GM12872 (cell line): ENCODE data around the gene KLHL36.

ENCODE experiments used
- TF ChIP-seq, protein P1 (sequence below): IDR thresholded peaks from 3 replicates; pipeline ENCODE4 v1.5.1; 2011; ENCODE audit warnings: low read depth, mild to moderate bottlenecking, low read length, moderate library complexity; ENCODE audit not compliant: insufficient read depth

KLHL36 gene

GRCh38 chr16:84617041-84617790 is 31.1 kb upstream of the KLHL36 start:
- TF ChIP-seq, protein P1, sequence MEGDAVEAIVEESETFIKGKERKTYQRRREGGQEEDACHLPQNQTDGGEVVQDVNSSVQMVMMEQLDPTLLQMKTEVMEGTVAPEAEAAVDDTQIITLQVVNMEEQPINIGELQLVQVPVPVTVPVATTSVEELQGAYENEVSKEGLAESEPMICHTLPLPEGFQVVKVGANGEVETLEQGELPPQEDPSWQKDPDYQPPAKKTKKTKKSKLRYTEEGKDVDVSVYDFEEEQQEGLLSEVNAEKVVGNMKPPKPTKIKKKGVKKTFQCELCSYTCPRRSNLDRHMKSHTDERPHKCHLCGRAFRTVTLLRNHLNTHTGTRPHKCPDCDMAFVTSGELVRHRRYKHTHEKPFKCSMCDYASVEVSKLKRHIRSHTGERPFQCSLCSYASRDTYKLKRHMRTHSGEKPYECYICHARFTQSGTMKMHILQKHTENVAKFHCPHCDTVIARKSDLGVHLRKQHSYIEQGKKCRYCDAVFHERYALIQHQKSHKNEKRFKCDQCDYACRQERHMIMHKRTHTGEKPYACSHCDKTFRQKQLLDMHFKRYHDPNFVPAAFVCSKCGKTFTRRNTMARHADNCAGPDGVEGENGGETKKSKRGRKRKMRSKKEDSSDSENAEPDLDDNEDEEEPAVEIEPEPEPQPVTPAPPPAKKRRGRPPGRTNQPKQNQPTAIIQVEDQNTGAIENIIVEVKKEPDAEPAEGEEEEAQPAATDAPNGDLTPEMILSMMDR = peak; percentile 14; the same call in 1 of the 3 replicates

GRCh38 chr16:84617791-84618580 is 30.3 kb upstream of the KLHL36 start, which contains the start of gene COTL1:
TSS of gene COTL1 (minus strand) at chr16:84618078. CDS start at chr16:84617914, 164 bp downstream.
- TF ChIP-seq, protein P1 = no peak

DNA sequence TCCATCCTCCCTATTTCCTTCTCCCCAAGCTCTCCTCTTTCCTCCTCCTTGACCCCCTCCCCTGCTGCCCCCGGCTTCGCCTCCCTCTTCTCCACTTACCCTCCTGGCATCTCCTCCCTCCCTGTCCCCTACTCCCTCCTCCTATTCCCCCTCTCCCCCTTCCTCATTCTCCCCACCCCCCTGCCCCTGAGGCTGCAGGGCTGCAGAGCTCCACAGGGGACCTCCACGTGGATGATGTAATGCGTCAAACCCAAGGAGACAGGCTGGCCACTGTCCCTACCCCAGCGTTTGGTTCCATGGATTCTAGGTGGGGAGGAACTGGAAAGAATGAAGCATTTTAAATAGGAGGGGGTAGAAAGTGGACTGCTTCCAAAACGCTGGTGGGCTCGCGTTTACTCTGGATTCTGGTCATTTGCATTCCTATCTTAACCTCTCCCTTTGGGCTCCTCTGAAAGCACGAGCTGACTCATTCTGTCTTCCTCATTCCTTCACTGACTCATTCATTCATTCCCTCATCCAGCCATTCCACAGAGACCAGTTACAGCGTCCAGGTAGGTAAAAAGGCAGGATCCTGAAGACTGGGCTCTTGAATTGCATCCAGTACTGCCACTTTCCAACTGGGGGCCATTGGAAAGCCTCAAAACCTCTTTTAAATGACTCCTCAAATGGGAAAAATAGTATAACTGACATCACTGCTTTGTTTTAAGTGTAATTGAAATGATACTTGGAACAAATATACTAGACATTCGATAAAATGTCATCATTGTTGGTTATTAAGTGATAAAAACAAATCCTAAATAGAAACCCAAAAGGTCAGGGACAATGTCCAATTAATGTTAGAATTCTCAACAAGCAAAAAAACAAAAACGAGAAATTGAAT is 29.5 kb upstream of the KLHL36 start:
- TF ChIP-seq, protein P1 = no peak

GRCh38 chr16:84625556-84625955 is 22.8 kb upstream of the KLHL36 start:
- TF ChIP-seq, protein P1 = no peak

- TF ChIP-seq, protein P1 = no peak
These were observed 20.0 kb upstream of the KLHL36 start for GRCh38 chr16:84628226-84628731.

DNA sequence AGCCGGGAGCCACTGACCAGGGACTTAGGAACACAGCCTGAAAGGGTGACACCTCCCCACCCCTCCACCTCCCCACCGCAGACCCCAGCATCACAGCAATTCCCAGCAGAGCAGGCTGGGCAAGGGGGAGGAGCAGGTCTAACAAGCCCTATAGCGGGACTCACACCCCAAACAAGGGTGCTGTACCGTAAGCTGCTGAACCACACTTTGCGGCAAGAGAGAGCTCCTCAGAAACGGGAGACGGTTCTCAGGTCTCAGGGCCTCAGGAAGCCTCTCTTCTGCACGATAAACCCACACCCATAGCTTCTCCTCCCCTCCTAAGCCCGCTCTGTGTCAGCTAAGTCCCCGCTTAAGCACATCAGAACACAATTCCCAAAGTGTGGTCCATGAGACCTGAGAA is 18.7 kb upstream of the KLHL36 start:
- TF ChIP-seq, protein P1 = no peak

GRCh38 chr16:84630009-84630408 is 18.3 kb upstream of the KLHL36 start:
- TF ChIP-seq, protein P1 = no peak
